K562 (cell line): ENCODE measurements around the gene USP20. TPM values are rescaled to one million over a fixed set of nuclear protein-coding genes. Genes with fewer than 3 reads are reported as not detected.

Experiments
- CBFA2T3 ChIP-seq: fragments of 450-650 bp; IDR thresholded peaks from 2 replicates; pipeline ENCODE4 v1.6.1; 2017
- CBX5 ChIP-seq: IDR thresholded peaks from 2 replicates; pipeline ENCODE4 v1.6.1; 2014; ENCODE audit warnings: low read depth, borderline replicate concordance
- CC2D1A ChIP-seq: fragments of 450-650 bp; IDR thresholded peaks from 2 replicates; pipeline ENCODE4 v1.6.1; 2017; ENCODE audit warnings: mild to moderate bottlenecking
- CHD1 ChIP-seq: fragments of 200-600 bp; sonication (generic); IDR thresholded peaks from one replicate; pipeline ENCODE4 v1.6.1; 2012; ENCODE audit warnings: mild to moderate bottlenecking, moderate library complexity, low read length, inconsistent platforms
- ELK3 ChIP-seq: fragments of 450-650 bp; formaldehyde crosslinking; IDR thresholded peaks from 2 replicates; pipeline ENCODE4 v1.4.0; 2020; ENCODE audit warnings: mild to moderate bottlenecking
- ERF ChIP-seq: fragments of 450-650 bp; formaldehyde crosslinking; IDR thresholded peaks from 2 replicates; pipeline ENCODE4 v1.4.0; 2020; ENCODE audit warnings: mild to moderate bottlenecking, mixed read lengths
- GTF2F1 ChIP-seq: IDR thresholded peaks from 2 replicates; pipeline ENCODE4 v1.6.1; 2011; ENCODE audit warnings: low read depth, low read length, improper control_type of control experiment
- HNRNPUL1 ChIP-seq: fragments of 200-400 bp; formaldehyde crosslinking; IDR thresholded peaks from 2 replicates; pipeline ENCODE4 v1.6.1; 2017; ENCODE audit warnings: low read length
- IFI16 ChIP-seq: fragments of 250-450 bp; sonication (Bioruptor Pico); IDR thresholded peaks from 2 replicates; pipeline ENCODE4 v2.1.2; 2022; ENCODE audit warnings: mild to moderate bottlenecking, inconsistent platforms
- KLF13 ChIP-seq: fragments of 450-650 bp; IDR thresholded peaks from 2 replicates; pipeline ENCODE4 v1.6.1; 2016; ENCODE audit warnings: missing genetic modification characterization, low read depth, mild to moderate bottlenecking, missing compliant biosample characterization, moderate library complexity, borderline replicate concordance
- L3MBTL2 ChIP-seq: fragments of 450-650 bp; IDR thresholded peaks from 2 replicates; pipeline ENCODE4 v1.6.1; 2016; ENCODE audit warnings: mild to moderate bottlenecking, moderate library complexity
- NCOA4 ChIP-seq: fragments of 450-650 bp; IDR thresholded peaks from 2 replicates; pipeline ENCODE4 v1.6.1; 2018; ENCODE audit warnings: mild to moderate bottlenecking; ENCODE audit not compliant: partially characterized antibody
- NFIX ChIP-seq: fragments of 250-450 bp; sonication (Bioruptor Pico); IDR thresholded peaks from 2 replicates; pipeline ENCODE4 v1.4.0; 2020; ENCODE audit warnings: low read depth, mild to moderate bottlenecking, moderate library complexity
- SMAD2 ChIP-seq: fragments of 150-350 bp; IDR thresholded peaks from 2 replicates; pipeline ENCODE4 v1.6.1; 2014; ENCODE audit warnings: low read depth, mild to moderate bottlenecking, low read length
- SREBF2 ChIP-seq: sonication (generic); formaldehyde crosslinking; IDR thresholded peaks from 2 replicates; pipeline ENCODE4 v1.4.0; 2020; ENCODE audit warnings: mild to moderate bottlenecking, missing genetic modification reagents
- SRF ChIP-seq, 2 experiments: fragments of 250-450, 450-650 bp in 1 of 2; sonication (Bioruptor Pico) in 1 of 2; sonication (generic) in 1 of 2; formaldehyde crosslinking; IDR thresholded peaks; 2 replicates each; pipeline versions ENCODE4 v1.5.0 to v1.5.1; 2020 to 2022; ENCODE audit warnings: mild to moderate bottlenecking in 1 of 2, missing genetic modification reagents in 1 of 2
- TARDBP ChIP-seq: fragments of 450-650 bp; IDR thresholded peaks from 2 replicates; pipeline ENCODE4 v1.6.1; 2016
- WHSC1 ChIP-seq: IDR thresholded peaks from one replicate; pipeline ENCODE4 v1.6.1; 2012; ENCODE audit warnings: low read length, control low read depth, inconsistent platforms
- ZNF124 ChIP-seq: sonication (generic); formaldehyde crosslinking; IDR thresholded peaks from 2 replicates; pipeline ENCODE4 v1.8.1; 2022; ENCODE audit warnings: missing genetic modification reagents
- ZNF3 ChIP-seq: fragments of 250-450 bp; sonication (Bioruptor Pico); IDR thresholded peaks from 2 replicates; pipeline ENCODE4 v1.5.0; 2021; ENCODE audit warnings: mild to moderate bottlenecking, moderate library complexity
- polyA plus RNA-seq, 8 experiments: library from polyadenylated mRNA; depleted of rRNA in 4 of 8; stranded (reverse) in 5 of 8; unstranded in 3 of 8; fragments of >200 nt; fragmentation: Nextera tagmentation in 2 of 8; fragmentation: Illumina TruSeq in 1 of 8; extraction: Ambion mirVana in 2 of 8; extraction: Trizol in 1 of 8; gene quantifications; 2 replicates each; pipeline versions ENCODE4 v1.2.1 to v1.2.3, GENCODE V29; 2011 to 2014; ENCODE audit warnings: inconsistent platforms in 1 of 8, missing spikeins in 1 of 8
- total RNA-seq, 7 experiments: library from RNA; depleted of rRNA in 6 of 7; stranded (reverse); fragments of >200 nt in 6 of 7; fragmentation: Illumina TruSeq in 2 of 7; extraction: Trizol in 2 of 7; gene quantifications; 2 replicates each; pipeline versions ENCODE4 v1.2.1 to v1.2.3, GENCODE V29; 2011 to 2021; ENCODE audit warnings: low replicate concordance in 1 of 7
- TF ChIP-seq, protein P1 (sequence below): fragments of 250-450 bp; sonication (Bioruptor Pico); IDR thresholded peaks from 2 replicates; pipeline ENCODE4 v1.4.0; 2020
- TF ChIP-seq, protein P2 (sequence below): sonication (generic); formaldehyde crosslinking; IDR thresholded peaks from 2 replicates; pipeline ENCODE4 v1.8.1; 2023; ENCODE audit warnings: mild to moderate bottlenecking, missing genetic modification reagents
- TF ChIP-seq, protein P3 (sequence below): fragments of 450-650 bp; formaldehyde crosslinking; IDR thresholded peaks from 2 replicates; pipeline ENCODE4 v1.4.0; 2020; ENCODE audit warnings: mild to moderate bottlenecking, moderate library complexity
- TF ChIP-seq, protein P4 (sequence below): fragments of 250-450 bp; sonication (Bioruptor Pico); IDR thresholded peaks from 2 replicates; pipeline ENCODE4 v1.8.0; 2021; ENCODE audit warnings: moderate library complexity, mild to moderate bottlenecking, inconsistent platforms

The USP20 gene
- total and polyA plus RNA-seq, 9 of the 15 experiments (the other 6 are each of a cell fraction or from before 2014, with no cell fraction given), result 1.9 to 136 (median 49.1) TPM

- TF ChIP-seq, protein P1, sequence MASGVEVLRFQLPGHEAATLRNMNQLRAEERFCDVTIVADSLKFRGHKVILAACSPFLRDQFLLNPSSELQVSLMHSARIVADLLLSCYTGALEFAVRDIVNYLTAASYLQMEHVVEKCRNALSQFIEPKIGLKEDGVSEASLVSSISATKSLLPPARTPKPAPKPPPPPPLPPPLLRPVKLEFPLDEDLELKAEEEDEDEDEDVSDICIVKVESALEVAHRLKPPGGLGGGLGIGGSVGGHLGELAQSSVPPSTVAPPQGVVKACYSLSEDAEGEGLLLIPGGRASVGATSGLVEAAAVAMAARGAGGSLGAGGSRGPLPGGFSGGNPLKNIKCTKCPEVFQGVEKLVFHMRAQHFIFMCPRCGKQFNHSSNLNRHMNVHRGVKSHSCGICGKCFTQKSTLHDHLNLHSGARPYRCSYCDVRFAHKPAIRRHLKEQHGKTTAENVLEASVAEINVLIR (CRISPR knock-in tag), result peak; percentile 97
- TF ChIP-seq, protein P2, sequence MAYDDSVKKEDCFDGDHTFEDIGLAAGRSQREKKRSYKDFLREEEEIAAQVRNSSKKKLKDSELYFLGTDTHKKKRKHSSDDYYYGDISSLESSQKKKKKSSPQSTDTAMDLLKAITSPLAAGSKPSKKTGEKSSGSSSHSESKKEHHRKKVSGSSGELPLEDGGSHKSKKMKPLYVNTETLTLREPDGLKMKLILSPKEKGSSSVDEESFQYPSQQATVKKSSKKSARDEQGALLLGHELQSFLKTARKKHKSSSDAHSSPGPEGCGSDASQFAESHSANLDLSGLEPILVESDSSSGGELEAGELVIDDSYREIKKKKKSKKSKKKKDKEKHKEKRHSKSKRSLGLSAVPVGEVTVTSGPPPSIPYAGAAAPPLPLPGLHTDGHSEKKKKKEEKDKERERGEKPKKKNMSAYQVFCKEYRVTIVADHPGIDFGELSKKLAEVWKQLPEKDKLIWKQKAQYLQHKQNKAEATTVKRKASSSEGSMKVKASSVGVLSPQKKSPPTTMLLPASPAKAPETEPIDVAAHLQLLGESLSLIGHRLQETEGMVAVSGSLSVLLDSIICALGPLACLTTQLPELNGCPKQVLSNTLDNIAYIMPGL (CRISPR knock-in tag), result peak; percentile 73; the same call in 1 of the 2 replicates
- TF ChIP-seq NFIX (CRISPR knock-in tag) (no peak), CC2D1A (no peak), ERF (peak; percentile 61; the same call in 1 of the 2 replicates), KLF13 (tag) (0 out of 2 replicates have a peak, but pooled peaks have one; percentile 40), L3MBTL2 (peak; percentile 64), ELK3 (no peak), ZNF3 (CRISPR knock-in tag) (no peak), ZNF124 (no peak), SREBF2 (CRISPR knock-in tag) (no peak), SMAD2 (no peak), SRF (CRISPR knock-in tag; IDR thresholded peaks at IDR 0.05) (peak in 1 of 2 experiments; percentile 52; a peak in 1 of 4 replicates), TARDBP (0 out of 2 replicates have a peak, but pooled peaks have one; percentile 12), CBX5 (no peak), CHD1 (no peak), HNRNPUL1 (no peak), CBFA2T3 (no peak), GTF2F1 (no peak; the same call in 1 of the 2 replicates), IFI16 (CRISPR knock-in tag) (0 out of 2 replicates have a peak, but pooled peaks have one; percentile 4), NCOA4 (no peak), WHSC1 (no peak)
- TF ChIP-seq, protein P3, sequence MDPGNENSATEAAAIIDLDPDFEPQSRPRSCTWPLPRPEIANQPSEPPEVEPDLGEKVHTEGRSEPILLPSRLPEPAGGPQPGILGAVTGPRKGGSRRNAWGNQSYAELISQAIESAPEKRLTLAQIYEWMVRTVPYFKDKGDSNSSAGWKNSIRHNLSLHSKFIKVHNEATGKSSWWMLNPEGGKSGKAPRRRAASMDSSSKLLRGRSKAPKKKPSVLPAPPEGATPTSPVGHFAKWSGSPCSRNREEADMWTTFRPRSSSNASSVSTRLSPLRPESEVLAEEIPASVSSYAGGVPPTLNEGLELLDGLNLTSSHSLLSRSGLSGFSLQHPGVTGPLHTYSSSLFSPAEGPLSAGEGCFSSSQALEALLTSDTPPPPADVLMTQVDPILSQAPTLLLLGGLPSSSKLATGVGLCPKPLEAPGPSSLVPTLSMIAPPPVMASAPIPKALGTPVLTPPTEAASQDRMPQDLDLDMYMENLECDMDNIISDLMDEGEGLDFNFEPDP, result no peak; the same call in 1 of the 2 replicates
- TF ChIP-seq, protein P4, sequence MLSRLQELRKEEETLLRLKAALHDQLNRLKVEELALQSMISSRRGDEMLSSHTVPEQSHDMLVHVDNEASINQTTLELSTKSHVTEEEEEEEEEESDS, result no peak
Measured at GRCh38 chr9:129835128-129835859, at the start of gene USP20, which contains the start of gene C9orf78 (continued).
